Nucleus accumbens (tissue), 56 donors: ENCODE data around the gene CCSER1.
"Not testable (repeated sequence)": the region's sequence is repeated elsewhere in the genome, so short reads cannot be mapped to it uniquely, and the experiment has no call there.

ENCODE experiments used
- DNase-seq, 56 donors: peaks; one replicate each; lab custom pipeline; 2025; lab: John Stamatoyannopoulos, UW

The CCSER1 gene

DNA sequence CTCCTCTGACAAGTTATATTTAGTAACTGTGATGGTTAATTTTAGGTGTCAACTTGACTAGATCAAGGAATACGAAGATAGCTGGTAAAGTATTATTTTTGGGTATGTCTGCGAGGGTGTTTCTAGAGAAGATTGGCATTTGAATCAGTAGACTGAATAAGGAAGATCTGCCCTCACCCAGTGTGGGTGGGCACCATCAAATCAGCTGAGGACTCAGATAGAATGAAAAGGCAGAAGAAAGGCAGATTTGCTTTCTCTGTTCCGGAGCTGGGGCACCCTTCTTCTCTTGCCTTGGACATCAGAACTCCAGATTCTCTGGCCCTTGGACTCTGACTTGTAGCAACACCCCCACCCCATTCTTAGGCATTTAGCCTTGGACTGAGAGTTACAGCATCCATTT is 981.6 kb downstream of the CCSER1 start:
- peak in 23 of 56 donors; percentile 1 to 75 (median 19) for DNase-seq

DNA sequence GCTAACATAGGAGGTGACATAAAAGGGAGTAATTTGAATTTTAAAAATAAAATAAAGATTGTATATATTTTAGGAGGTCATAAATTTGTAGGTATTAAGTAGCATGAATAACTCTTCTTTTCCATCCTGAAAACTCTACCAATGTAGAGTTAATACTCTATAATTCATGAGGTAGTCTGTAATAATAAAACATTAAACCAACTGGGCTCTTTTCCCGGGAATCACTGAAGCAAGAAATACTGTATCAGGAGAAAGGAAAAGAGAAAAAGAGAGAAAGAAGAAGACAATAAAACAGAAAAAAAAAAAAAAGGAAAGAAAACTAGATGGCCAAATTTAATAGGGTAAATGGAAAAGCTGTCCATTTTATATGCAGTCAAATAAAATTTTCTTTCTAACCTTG is 984.4 kb downstream of the CCSER1 start:
- DNase-seq, result no peak

DNA sequence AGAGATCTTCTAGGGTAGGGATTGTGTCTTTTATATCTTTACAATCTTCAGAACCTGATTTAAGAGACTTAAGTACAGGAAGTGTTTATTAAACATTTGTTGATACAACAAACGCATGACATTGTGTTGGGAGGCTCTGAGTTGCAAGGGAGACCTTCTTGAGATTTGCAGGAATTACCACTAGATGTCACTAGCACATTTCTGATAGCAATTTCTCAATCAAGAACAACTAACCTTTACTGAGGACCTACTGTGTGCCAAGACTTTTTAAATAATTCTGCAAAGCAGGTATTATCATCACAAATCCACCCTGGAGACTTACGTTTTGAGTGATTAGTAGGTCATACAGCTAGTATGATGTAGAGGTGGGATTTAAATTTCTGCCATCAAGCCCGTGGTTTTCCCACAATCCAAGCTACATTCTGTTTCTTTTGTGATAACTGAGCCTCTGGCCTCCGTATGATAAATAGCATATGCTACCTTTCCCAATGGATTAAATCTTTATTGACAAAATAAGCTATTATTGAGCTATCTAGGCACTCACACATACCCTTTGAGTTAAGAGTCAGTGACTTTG is 986.0 kb downstream of the CCSER1 start:
- no peak for DNase-seq

DNA sequence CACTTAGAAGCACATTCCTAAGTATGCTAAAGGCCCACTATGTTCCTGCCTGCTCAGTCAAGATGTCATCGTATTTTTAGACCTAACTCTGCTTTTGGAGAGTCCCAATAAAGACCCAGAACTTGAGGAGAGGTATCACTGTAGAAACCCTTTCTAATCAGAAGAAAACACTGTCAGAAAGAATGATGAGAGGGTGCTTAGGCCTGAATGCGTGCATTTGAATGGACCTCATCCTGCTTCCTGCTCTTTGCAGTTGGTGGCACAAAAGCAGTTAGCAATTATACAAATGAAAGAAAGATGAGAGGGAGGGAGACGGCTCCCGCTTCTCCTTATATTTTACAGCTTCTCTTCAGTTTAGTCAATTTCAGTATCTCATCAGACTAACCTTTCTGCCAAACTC is 987.2 kb downstream of the CCSER1 start:
- no peak for DNase-seq

DNA sequence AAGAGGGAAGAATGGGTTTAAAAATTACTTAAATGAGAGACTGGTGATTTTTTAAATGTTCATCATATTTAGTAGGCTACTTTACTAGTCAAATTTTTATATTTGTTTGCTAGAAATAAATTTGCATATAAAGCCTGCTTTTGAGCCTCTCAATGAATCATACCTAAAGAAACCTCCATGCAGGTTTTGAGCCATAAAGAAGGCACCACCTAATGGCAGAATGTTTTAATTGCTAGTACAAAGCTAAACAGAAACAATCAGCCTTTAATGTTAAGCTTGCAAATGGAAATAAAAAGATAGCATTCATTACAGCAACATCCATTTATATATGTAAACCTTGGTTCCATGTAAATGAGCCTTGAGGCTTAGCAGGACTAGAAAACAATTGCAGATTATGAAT is 989.7 kb downstream of the CCSER1 start:
- no peak for DNase-seq

DNA sequence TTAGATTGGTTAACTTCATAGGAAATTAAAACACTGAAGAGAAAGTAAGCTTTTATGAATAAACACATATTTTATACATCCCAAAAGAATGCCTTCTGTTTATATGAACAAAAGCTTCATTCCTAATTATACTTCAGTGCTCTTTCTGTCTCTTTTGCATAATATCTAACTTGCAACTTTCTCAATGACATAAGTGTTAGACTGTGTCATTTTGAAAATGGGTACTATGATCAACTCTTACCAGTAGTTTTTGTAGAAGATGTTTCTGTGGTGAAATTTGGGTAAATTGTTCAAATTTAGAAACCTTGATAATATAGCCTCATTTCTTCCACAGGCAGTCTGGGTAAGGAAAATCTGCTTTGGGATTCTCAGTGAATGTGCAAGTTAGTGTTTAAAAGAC is 991.4 kb downstream of the CCSER1 start:
- no peak for DNase-seq

DNA sequence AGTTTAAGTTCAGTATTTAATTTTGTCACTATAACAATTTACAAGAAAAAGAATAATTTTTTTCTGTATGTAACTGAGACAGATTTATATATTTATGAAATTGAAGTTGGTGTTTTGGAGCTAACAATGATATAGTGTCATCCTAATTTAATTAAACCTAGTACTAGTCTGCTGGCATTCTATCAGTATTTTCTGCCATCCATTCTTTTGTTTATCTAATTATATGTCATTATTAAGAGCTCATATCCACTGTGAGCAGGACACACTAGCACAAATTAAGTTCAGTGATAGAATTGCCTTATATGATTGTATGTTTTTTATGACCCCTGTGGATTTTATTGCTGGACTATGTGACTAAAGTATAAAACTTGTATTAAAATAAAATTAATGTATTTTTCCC is 996.5 kb downstream of the CCSER1 start:
- DNase-seq, result no peak

DNA sequence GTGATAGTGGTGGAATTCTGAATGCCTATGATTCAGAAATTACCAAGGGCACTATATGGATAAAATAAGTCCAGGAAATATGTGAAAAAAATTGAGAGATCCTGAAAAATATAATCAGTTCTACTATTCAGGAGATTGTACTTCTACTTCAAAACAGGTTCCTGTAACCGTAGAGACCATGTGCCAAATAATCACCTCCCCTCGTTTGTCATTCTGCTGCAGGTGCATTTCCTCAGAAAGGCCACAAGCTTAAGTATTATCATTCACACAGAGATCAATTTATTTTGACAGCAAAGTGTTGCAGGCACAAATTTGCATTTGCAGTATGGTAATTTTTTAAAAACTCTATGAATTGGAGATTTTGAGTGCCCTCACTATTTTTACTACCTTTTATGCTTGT is 1000.0 kb downstream of the CCSER1 start:
- no peak for DNase-seq

DNA sequence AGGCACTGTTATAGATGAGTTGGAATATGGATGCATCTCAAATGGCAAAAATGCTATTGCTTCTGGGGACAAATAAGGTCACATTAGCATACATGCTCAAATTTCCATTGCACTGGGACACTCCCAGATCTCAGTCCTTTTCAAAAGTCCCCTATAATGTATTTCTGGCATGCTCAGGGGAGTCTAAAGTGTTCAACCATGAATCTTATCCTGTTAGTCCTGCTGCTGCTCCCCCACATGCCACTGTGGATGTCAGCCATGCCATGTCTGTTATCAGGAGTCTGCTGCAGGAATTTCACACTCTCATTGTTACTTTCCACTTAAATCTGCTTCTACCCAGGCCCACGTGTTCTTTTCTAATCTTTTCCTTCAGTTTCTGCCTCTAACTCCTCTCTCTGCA is 1000.6 kb downstream of the CCSER1 start:
- no peak for DNase-seq

DNA sequence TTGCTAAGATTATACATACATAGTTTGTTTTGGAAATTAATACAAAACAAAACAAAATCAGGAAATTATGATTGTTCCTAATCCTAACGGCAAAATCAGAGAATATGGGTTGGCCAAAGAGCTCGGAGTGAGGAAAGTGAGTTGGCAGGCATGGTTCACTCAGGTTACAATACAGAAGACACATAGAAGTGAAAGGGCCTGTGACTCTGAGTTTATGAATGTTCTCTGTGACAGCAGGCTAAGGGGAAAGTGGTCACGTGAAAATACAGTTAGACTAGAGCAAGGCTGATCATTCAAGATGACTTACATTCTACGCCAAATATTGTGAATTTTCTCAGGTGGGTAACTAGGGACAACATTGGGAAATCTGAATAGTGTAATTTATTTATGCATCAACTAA is 1001.3 kb downstream of the CCSER1 start:
- DNase-seq, result no peak

DNA sequence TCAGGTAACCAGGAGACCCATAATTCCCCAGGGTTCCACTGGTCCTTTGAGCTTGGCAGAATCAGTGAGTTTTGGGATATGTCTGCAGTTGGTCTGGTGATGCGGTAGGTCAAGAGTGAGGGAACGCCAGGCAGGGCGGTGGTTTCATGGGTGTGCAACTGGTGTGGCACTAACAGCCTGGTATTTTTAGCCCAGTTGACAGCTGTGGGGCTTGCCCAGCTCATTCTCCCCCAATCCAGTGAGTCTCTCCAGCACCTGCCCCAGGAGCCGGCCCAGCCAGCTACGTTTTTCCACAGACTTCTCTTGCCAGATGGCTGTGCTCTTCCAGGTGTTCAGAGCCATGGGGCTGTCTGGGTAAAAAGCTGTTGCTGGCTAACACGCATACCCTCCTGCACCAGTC is 1019.9 kb downstream of the CCSER1 start:
- no peak for DNase-seq

DNA sequence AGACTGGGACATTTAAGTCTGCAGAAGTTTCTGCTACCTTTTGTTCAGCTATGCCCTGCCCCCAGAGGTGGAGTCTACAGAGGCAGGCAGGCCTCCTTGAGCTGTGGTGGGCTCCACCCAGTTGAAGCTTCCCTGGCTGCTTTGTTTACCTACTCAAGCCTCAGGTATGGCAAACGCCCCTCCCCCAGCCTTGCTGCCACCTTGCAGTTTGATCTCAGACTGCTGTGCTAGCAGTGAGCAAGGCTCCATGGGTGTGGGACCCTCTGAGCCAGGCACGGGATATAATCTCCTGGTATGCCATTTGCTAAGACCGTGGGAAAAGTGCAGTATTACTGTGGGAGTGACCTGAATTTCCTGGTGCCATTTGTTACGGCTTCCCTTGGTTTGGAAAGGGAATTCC is 1026.8 kb downstream of the CCSER1 start:
- DNase-seq, result not testable (repeated sequence)

DNA sequence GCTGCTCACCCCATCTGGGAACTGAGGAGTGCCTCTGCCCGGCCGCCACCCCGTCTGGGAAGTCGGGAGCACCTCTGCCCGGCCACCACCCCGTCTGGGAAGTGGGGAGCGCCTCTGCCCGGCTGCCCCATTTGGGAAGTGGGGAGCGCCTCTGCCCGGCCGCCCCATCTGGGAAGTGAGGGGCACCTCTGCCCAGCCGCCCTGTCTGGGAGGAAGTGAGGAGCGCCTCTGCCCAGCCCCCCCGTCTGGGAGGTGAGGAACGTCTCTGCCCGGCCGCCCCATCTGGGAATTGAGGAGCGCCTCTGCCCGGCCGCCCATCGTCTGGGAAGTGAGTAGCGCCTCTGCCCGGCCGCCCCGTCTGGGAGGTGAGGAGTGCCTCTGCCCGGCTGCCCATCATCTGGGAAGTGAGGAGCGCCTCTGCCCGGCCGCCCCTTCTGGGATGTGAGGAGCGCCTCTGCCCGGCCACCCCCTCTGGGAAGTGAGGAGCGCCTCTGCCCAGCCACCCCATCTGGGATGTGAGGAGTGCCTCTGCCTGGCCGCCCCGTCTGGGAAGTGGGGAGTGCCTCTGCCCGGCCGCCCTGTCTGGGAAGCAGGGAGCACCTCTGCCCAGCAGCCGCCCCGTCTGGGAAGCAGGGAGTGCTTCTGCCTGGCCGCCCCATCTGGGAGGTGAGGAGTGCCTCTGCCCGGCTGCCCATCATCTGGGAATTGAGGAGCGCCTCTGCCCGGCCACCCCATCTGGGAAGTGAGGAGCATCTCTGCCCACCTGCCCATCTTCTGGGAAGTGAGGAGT is 1040.9 kb downstream of the CCSER1 start:
- not testable (repeated sequence) for DNase-seq

DNA sequence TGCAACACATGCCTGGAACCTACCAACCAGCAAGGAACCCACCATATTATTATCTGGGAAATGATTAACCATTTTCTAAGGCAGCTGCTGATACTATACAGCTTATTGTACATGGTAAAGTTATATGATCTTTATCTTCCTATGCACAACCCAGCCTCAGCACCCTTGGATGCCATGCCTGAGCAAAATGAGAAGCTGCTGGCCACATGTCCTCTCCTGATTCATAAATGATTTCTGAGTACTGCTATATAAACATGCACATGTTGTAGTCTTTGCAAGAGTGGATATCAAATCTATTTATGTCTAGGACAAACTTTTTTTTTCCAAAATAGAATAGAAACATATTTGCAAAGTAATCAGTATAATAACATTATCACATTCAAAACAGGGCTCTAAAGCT is 1043.6 kb downstream of the CCSER1 start:
- DNase-seq, result no peak

DNA sequence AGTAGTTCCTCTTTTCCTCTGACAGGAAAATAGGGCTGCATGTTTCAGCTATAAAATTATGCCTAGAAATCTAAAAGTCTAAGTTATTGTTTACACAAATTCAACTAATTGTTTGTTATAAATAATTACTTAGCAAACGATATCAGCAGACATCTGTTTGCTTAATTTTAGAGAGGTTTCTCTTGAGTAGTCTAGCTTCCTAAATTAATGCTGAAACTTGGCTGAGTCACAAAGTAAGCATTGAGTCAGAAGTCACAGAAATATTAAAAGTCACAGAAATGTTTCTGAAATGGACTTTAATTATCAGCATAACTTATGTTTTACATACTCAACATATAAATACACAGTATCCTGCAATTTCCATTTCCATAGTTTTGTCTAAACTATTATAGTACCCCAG is 1044.0 kb downstream of the CCSER1 start:
- no peak for DNase-seq

DNA sequence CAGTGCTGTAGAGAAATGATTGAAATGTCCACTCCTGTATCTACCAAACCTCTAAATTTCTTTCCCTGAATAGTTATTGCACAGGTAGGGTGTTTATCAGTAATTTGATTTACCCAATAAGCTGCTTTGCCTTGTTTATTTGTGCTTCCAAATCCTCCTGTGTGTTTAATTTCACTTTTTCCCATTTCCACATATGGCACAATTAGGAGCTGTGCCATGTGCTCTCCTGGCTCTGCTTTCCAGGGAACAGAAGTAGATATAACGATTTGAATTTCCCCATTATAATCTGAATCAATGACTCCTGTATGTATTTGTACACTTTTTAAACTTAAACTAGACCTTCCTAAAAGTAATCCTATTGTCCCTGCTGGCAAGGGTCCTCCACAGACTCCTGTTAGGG is 1057.9 kb downstream of the CCSER1 start:
- not testable (repeated sequence) for DNase-seq

DNA sequence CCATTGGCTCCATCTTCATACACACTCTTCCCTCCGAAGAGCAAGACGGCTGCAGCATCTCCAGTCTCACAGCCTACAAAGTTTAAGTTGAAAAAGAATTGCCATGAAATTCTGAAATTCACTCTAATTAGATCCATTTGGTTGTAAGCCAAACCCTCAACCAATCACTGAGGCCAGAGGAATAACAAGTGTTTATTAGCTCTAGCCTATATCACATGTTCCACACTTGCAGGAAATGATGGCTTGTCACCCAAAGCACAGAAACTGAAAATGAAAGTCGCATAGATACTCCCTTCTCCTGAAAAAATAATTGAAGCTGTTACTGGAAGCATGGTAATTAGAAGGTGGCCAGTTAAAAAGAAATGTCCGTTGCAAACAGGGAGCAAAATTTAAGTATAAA is 1071.8 kb downstream of the CCSER1 start:
- DNase-seq, result no peak

DNA sequence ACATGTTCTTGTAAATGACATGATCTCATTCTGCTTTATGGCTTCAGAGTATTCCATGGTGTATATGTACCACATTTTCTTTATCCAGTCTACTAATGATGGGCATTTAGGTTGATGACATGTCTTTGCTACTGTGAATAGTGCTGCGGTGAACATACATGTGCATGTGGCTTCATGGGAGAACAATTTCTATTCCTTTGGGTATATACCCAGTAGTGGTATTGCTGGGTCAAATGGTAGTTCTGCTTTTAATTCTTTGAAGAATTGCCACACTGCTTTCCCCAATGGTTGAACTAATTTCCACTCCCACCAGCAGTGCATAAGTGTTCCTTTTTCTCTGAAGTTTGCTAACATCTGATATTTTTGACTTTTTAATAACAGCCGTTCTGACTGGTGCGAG is 1080.3 kb downstream of the CCSER1 start:
- DNase-seq, result no peak

DNA sequence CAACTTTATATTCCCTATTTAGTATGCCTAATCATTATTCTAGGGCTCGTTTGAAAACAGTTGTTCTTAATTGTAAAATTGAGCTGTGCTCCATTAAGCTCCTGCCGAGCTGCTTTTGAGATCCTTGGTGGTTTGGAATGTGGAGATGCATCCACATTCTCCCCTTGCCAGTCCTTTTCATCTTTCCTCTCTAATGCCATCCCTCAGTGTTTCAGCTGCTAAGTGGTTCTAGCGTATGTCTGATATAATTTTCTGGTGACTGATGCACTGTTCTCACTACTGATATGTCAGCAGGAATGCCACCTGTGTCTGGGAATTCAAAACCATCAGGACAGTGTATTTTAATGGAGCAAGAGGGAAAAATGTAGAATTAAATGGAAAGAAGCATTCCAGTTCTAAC is 1085.0 kb downstream of the CCSER1 start:
- no peak for DNase-seq

DNA sequence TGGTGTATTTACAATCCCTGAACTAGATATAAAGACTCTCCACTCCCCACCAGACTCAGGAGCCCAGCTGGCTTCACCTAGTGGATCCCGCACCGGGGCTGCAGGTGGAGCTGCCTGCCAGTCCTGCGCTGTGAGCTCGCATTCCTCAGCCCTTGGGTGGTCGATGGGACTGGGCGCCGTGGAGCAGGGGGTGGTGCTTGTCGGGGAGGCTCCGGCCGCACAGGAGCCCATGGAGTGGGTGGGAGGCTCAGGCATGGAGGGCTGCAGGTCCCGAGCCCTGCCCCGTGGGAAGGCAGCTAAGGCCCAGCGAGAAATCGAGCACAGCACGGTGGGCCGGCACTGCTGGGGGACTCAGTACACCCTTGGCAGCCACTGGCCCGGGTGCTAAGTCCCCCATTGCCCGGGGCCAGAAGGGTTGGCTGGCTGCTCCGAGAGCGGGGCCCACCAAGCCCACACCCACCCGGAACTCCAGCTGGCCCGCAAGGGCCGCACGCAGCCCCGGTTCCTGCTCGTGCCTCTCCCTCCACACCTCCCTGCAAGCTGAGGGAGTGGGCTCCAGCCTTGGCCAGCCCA is 1090.7 kb downstream of the CCSER1 start:
- DNase-seq, result not testable (repeated sequence)

DNA sequence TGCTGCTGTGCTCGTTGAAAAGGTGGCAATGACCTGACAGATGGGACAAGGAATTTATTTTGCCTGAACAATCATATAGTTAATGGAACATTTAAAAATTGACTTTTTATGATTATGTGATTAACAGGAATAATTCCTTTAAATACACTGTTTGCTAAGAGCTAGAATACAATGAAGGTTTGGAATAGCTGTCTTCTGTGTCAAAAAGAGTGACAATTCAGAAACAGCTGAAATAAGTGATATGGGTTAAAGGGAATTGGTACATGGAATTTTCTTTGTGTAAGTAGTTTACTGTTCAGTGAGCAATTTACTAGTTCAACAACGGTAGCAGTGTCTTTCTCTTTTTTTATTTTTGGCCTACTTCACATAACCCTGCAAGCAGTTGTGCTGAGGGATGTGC is 1093.1 kb downstream of the CCSER1 start:
- no peak for DNase-seq

DNA sequence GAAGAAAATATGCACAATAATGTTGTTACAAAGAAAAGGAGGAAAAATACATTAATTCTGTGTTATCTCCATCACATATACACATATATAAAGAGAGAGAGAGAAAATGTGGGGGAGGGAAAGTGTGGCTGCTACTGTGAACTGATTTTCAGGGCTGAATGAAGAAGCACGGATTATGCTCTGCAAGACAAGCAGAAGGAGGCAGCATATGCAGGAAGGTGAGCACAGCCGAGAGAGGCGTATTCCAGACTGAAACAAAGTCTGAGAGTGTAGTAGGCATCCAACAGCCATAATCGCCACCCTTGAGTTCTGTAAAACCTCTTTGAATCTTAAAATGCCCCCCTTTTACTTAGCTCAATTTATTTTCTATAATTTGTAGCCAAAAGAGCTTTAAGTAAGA is 1094.8 kb downstream of the CCSER1 start:
- peak in 1 of 56 donors; percentile 2 for DNase-seq
